ENCODE measurements around the gene C2CD4D. TPM values are rescaled to one million over a fixed set of nuclear protein-coding genes. Genes with fewer than 3 reads are reported as not detected.
"Not testable (repeated sequence)": the region's sequence is repeated elsewhere in the genome, so short reads cannot be mapped to it uniquely, and the experiment has no call there.

The C2CD4D gene
- under 1 TPM; 0.81 to 0.92 TPM for total RNA-seq
- long read RNA-seq, partial matches to known transcripts = 0 of 3 reads
- long read RNA-seq, other reads (novel, unspliced or antisense) = 3 of 3 reads

DNA sequence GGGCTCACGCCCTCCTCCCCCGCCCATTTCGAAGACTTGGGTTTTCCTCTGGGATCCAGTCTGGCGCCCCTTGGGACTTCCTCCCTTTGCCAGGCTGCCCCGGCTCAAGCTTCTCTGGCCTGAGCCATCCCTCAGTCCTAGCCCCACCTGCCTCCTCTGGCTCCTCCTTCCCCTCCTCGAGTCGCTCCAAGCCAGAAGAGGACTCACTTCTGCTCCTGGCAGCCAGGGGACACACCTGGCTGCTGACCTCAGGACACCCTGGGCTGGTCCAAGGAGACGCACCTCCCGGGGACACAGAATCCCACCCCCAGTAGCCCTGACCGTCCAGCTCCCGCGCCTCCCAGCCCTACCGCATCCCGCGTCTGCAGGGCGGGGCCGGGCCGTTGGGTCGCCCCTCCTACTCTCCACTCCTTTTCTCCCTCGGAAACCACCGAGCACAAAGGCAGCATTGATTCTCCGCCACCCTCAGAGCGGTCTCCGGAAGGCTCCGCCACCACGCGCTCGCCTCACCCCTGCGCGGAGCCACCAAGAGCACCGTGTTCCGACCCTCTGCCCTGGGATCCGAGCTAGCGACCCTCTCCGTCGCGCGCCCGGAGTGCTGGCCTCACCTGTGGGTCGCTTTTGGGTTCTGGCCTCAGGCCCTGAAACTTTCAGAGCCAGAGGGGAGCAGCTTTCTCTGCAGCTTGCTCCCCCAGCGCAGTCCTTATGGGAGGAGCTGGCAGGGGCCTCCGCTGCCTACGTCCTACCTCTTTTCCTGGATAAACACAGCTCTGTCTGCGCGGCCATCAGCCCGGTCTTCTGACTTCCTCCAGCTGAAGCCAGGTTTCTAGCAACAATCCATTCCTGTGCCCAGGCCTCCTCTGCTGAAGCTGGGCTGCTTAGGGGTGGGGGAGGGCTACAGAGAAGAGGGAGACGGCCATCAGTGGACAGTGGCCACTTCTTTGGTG lies at the start of gene C2CD4D:
TSS of gene C2CD4D (minus strand) at position 364 of the 947 bp plus-strand sequence. CDS start 831 bp downstream, outside the sequence.
- ATAC-seq = peak; percentile 79
- intact Hi-C loops (cut with DNase I, micrococcal nuclease) = no loop called here
- DNase-seq = peak; percentile 84 to 86

DNA sequence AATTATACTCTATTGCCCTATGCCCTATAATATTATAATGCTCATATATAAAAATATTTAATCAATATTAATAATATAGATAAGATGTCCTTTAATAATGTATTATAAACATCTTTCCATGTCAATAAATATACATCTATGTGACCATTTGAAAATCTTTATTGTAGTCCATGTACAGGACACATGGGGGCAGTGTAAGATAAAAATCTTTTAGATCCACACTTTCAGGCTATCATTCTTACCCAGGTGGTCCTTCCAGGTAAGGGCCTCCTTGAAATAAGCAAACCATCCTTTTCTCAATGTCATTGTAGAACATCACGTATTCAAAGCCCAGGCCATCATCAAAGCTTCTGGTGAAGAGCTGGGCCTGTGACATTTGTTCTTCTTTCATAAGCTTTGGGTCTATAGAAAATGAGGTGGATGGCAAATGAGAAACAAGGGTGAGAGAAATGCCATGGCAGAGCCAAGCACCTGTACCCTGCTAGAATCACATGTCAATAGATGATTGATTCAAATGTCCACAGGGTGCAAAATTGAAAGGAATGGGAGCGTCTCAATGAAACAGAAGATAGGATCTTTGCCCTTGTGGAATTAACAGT lies 49.5 kb upstream of the C2CD4D start:
- ATAC-seq (peak; percentile 55), DNase-seq (no peak)
- intact Hi-C loops (cut with DNase I, micrococcal nuclease) = no loop called here

DNA sequence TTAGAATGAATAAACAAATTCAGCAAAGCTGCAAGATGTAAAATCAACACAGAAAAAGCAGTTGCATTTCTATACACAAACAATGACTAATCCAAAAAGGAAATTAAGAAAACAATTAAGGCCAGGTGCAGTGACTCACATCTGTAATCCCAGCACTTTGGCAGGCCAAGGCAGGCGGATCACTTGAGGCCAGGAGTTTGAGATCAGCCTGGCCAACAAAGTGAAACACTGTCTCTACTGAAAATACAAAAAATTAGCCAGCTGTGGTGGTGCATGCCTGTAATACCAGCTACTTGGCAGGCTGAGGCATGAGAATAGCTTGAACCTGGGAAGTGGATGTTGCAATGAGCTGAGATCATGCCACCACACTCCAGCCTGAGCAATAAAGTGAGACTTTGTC lies 47.4 kb upstream of the C2CD4D start:
- intact Hi-C loops (cut with DNase I, micrococcal nuclease) = no loop called here
- DNase-seq (no peak), ATAC-seq (no peak)

DNA sequence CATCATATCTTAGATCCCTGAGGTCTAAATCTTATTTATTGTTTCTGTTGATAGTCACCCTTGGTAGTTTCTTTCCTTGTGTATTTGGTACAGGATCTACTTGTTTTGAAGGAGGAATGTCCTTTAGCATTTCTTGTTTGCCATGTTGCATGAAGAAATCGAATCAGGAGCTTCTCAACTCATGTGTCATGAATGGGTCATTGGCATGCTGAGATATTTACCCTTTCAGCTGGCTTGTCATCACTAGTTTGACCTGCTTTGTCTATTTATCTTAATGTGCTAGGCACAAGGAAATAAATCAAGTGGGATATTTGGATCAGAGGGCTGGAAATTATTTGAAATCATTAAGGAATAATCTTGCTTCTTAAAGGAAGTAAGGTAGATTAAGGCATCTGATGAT lies 45.9 kb upstream of the C2CD4D start:
- intact Hi-C loops (cut with DNase I, micrococcal nuclease) = no loop called here
- DNase-seq (no peak), ATAC-seq (no peak)

DNA sequence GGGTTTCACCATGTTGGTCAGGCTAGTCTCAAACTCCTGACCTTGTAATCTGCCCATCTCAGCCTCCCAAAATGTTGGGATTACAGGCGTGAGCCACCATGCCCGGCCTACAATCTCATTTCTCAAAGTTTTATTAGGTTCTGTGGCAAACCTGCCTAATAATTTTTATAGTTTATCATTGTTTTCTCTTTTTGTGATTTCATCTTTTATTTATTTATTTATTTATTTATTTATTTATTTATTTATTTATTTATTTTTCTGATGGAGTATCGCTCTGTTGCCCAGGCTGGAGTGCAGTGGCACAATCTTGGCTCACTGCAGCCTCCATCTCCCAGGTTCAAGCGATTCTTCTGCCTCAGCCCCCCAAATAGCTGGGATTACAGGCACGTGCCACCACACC lies 45.3 kb upstream of the C2CD4D start:
- intact Hi-C loops (cut with DNase I, micrococcal nuclease); ATAC-seq; DNase-seq: not testable (repeated sequence)

DNA sequence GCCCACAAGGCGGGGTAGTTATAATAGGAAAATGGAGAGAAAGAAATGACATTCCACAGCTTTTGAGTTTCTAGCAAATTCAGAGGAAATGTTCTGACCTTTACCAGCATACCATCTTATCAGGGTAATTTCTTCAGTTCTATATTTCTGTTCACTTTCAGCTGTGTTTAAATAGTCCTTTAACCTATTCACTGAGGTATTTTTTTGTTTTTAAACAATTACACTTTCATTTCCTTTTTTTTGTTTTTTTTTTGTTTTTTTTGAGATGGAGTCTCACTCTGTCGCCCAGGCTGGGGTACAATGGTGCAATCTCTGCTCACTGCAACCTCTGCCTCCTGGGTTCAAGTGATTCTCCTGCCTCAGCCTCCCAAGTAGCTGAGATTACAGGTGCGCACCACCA lies 44.8 kb upstream of the C2CD4D start:
- intact Hi-C loops (cut with DNase I, micrococcal nuclease); DNase-seq; ATAC-seq: not testable (repeated sequence)

DNA sequence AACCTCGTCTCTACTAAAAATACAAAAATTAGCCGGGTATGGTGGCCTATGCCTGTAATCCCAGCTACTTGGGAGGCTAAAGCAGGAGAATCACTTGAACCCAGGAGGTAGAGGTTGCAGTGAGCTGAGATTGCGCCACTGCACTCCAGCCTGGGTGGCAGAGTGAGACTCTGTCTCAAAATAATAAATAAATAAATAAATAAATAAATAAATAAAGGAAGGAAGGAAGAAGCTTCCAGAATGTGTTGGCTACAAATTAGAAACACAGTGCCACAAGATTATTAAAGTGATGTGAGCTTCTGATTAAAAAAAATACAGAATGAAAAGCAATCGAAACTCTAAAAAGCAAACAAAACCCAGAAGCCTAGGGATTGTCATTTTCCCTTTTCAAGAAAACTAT lies 44.3 kb upstream of the C2CD4D start:
- intact Hi-C loops (cut with DNase I, micrococcal nuclease); ATAC-seq: not testable (repeated sequence)

DNA sequence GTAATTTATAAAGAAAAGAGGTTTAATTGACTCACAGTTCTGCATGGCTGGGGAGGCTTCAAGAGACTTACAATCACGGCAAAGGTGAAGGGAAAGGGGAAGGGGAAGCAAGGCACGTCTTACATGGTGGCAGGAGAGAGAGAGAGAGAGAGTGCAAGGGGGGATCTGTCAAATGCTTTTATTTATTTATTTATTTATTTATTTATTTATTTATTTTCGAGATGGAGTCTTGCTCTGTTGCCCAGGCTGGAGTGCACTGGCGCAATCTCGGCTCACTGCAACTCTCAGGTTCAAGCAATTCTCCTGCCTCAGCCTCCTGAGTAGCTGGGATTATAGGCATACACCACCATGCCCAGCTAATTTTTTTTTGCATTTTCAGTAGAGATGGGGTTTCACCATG lies 43.3 kb upstream of the C2CD4D start:
- ATAC-seq; intact Hi-C loops (cut with DNase I, micrococcal nuclease); DNase-seq: not testable (repeated sequence)

More for the DNA sequence above, 44.3 kb upstream of the C2CD4D start:
- not testable (repeated sequence) for DNase-seq

DNA sequence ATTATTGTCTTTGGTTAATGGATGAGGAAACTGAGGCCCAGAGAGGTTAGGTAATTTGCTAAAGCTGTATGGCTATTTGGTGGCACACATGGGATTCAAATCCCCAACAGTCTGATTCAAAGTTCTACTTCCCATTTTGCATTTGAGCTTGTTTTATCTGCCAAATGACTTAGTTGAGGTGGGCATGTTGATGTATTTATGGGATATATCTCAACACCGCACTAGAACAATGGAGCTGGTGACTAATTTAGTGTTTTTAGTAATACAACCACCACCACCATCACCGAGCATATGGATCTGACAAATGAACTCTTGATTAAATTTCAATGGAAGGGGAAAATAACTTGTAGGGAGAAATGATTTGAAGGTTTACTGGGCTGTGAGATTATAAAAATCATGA lies 42.8 kb upstream of the C2CD4D start:
- intact Hi-C loops (cut with DNase I, micrococcal nuclease) = no loop called here
- no peak for DNase-seq
- no peak for ATAC-seq

DNA sequence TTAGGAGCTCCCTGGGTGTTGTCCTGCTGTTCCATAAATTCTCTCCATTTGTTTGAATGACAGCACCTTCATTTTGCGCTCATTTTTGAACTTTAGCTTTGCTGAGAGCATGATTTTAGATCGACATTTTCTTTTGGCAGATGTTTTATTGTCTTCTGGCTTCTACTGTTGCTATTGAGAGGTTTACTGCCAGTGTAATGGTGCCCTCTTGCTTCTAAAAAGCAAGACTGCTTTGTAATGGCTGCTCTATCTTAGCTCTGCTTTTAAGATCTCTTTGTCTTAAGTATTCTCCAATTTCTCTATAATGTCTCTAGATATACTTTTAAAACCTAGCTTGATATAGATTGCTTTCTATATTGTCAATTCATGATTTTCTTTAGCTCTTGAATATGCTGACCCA lies 41.9 kb upstream of the C2CD4D start:
- DNase-seq = no peak
- ATAC-seq = peak; percentile 52
- intact Hi-C loops (cut with DNase I, micrococcal nuclease) = no loop called here

DNA sequence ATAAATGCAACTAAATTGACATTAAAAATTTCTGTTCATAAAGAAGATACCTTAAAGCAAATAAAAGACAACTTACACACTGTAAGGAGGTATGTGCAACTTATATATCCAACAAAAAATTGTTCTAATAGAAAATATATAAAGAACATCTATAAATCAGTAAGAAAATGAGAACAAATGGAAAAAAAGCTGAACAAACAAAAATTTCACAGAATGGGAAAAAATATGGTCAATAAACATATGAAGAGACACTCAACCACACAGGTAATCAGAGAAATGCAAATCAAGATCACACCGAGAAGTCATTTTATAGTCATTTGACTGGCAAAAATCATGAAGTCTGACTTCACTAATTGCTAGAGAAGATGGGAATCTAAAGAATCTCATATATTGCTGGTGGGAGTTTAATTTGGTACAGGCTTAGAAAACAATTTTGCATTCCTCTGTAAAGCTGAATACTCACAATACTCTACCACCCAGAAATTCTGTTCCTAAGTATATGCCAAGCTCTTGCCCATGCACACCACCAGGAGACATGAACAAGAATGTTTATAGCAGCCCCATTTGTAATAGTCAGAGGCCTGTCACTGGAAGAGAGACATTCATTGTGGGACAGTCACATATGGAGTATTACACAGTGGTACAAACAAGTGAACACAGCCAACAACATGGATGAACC lies 35.9 kb upstream of the C2CD4D start:
- DNase-seq (no peak), ATAC-seq (no peak)
- intact Hi-C loops (cut with DNase I, micrococcal nuclease) = no loop called here

DNA sequence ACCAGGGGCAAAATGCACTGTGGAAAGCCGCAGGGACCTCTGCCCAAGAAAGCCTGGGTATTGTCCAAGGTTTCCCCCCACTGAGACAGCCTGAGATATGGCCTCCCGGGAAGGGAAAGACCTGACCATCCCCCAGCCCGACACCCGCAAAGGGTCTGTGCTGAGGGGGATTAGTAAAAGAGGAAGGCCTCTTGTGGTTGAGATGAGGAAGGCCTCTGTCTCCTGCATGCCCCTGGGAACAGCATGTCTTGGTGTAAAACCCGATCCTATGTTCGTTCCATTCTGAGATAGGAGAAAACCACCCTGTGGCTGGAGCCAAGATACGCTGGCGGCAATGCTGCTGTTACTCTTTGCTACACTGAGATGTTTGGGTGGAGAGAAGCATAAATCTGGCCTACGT lies 33.2 kb upstream of the C2CD4D start:
- intact Hi-C loops (cut with DNase I, micrococcal nuclease); ATAC-seq; DNase-seq: not testable (repeated sequence)

DNA sequence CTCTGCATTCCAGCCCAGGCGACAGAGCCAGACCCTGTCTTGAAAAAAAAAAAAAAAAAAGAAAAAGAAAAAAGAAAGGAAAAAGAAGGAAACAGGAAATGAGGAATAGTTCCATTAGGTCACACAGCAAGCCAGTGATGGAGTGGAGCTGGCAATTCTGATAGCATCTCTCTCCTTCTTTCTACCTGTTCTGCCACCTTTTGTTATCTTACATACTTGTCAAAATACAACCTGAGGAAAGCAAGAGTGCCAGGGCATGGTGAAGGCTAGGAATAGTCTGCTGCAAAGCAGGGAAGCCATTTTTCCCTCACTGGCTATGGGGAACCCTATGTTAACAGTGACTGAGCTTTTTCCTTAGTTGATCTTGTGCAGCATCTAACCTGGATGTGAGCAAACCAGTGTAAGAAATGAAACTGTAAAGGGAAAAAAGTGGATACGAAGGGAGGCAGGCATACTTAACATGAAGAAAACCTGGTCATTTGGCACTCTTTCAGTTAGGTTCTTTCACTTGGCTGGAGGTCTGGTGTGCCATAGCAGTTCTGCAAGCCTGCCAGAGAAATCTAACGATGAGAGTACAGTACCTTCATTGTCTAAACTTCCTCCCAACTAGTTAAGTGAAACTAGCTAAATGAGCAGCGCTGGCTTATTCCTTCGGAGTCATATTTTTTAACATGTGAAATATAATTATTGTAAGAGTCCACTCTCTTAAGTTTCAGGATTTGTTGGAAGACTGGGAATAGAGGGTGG lies 31.8 kb upstream of the C2CD4D start:
- no peak for ATAC-seq
- DNase-seq = no peak
- intact Hi-C loops (cut with DNase I, micrococcal nuclease) = no loop called here

DNA sequence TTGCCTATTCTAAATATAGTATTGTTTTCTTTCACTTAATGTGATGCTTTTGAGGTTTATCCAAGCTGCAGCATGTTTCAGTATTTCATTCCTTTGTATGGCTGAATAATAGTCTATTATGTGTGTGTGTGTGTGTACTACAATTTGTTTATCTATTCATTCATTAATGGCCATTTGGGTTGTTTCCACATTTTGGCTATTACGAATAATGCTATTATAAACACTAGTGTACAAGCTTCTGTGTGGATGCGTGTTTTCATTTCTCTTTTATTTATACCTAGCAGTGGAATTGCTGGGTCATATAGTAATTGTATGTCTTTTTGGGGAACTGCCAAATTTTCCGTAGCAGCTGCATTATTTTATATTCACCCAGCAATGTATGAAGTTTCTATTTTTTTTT lies 28.9 kb upstream of the C2CD4D start:
- intact Hi-C loops (cut with DNase I, micrococcal nuclease) = no loop called here
- DNase-seq (no peak), ATAC-seq (peak; percentile 24)

DNA sequence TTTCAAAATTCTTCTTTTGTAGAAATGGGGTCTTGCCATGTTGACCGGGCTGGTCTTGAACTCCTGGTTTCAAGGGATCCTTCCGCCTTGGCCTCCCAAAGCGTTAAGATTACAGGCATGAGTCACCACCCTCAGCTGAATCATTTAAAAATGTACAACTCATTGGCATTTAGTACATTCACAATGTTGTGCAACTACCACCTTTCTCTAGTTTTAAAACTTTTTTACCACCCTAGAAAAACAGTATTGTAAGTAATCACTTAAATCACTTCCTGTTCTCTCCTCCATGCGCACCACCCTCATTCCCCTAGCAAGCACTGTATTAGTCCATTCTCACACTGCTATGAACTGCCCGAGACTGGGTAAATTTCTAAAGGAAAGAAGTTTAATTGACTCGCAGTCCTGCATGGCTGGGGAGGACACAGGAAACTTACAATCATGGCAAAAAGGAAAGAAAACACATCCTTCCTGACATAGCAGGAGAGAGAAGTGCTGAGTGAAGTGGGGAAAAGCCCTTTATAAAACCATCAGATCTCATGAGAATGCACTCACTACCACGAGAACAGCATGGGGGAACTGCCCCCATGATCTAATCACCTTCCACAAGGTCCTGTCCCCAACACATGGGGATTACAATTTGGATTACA lies 28.3 kb upstream of the C2CD4D start:
- DNase-seq = no peak
- intact Hi-C loops (cut with DNase I, micrococcal nuclease) = no loop called here
- ATAC-seq = peak; percentile 70

DNA sequence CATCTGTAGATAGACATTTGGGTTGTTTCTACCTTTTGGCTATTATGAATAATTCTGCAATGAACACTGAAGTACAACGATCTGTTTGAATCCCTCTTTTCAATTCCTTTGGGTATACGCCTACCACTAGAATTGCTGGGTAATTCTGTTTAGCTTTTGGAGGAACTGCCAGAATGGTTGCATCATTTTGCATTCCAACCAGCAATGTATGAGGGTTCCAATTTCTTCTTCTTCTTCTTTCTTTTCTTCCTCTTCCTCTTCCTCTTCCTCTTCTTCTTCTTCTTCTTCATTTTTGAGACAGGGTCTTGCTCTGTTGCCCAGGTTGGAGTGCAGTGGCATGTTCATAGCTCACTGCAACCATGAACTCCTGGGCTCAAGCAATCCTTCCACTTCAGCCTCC lies 27.7 kb upstream of the C2CD4D start:
- intact Hi-C loops (cut with DNase I, micrococcal nuclease) = no loop called here
- DNase-seq = no peak
- no peak for ATAC-seq

DNA sequence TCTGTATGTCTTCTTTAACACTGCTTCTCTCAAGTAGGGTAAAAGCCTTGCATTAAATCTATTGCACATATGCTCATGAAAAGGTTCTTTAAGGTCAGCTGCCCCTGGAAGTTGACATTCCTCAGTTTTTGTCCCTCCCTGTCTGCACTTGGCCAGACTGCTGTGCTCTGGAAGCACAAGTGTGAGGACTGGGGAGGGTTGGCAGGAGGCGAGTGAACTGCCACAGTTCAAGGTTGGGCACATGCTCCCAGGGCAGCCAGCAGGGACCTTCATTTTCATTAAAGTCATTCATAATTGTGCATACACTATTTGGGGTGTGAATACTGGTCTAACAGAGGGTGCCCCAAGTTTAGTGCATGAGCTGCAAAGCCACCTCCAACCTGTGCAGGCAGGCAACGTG lies 24.8 kb upstream of the C2CD4D start:
- ATAC-seq = no peak
- intact Hi-C loops (cut with DNase I, micrococcal nuclease) = no loop called here
- no peak for DNase-seq

DNA sequence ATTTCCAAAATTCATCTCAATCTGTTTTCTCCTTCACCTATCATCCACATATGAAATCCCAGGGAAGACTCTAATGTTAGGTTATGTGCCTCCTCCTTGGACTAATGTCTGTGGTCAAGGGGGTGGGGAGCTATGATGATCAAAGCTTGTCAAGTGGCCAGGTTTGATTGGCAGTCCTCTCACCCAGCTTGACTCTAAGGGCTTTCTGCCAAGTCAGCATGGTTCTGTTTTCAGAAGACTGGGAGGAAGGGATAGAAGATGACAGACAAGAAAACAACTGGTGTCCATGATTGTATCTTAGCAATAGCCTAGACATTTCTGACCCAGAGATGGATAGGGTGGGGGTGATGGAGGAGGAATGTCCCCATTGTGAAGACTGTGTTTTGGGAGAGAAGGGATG lies 23.0 kb upstream of the C2CD4D start:
- intact Hi-C loops (cut with DNase I, micrococcal nuclease) = no loop called here
- no peak for ATAC-seq
- DNase-seq = no peak
